CD4-positive, alpha-beta T cell (primary cell): ENCODE data around the gene SLC4A2. TPM values are rescaled to one million over a fixed set of nuclear protein-coding genes. Genes with fewer than 3 reads are reported as not detected.

Experiments
- ATAC-seq: fragments of 200-7000 bp; cut with Tn5 transposase; one replicate; pipeline ENCODE4 v1.10.0; 2022; ENCODE audit warnings: mild to moderate bottlenecking; ENCODE audit not compliant: poor library complexity
- CTCF ChIA-PET: fragments of 350-600 bp; sonication (Branson Sonifier 250); formaldehyde crosslinking; loops from one replicate; lab custom pipeline; 2021; ENCODE audit warnings: antibody characterized with exemption, inconsistent platforms; lab: Charles Lee
- POLR2A ChIA-PET: fragments of 350-600 bp; sonication (Branson Sonifier 250); formaldehyde crosslinking; loops from one replicate; lab custom pipeline; 2021; ENCODE audit warnings: antibody characterized with exemption, inconsistent platforms; lab: Charles Lee
- DNase-seq, 14 experiments: peaks; one replicate each; pipeline ENCODE4 v3.0.0-alpha.2; 2013 to 2020; ENCODE audit warnings: mixed read lengths in 2 of 14
- H3K27ac ChIP-seq, 2 donors: one replicate each; pipeline versions ENCODE4 v1.5.1 to v1.7.0; 2013; ENCODE audit warnings: low read length in 2 of 2, low read depth in 1 of 2, mild to moderate bottlenecking in 1 of 2
- H3K27me3 ChIP-seq, 2 experiments: 1 replicate in 1 of 2; 2 replicates in 1 of 2; pipeline versions ENCODE4 v1.6.1 to v1.7.0; 2013; ENCODE audit warnings: low read length in 2 of 2, control low read depth in 1 of 2, mild to moderate bottlenecking in 1 of 2, moderate library complexity in 1 of 2; ENCODE audit not compliant: insufficient read depth in 2 of 2, control insufficient read depth in 1 of 2
- H3K36me3 ChIP-seq: one replicate; pipeline ENCODE4 v1.6.1; 2013; ENCODE audit warnings: low read length, control low read depth; ENCODE audit not compliant: insufficient read depth
- H3K4me1 ChIP-seq: one replicate; pipeline ENCODE4 v1.6.1; 2013; ENCODE audit warnings: low read length, control low read depth; ENCODE audit not compliant: insufficient read depth
- H3K4me3 ChIP-seq: one replicate; pipeline ENCODE4 v1.5.1; 2013; ENCODE audit warnings: mild to moderate bottlenecking, low read length, moderate library complexity
- H3K9me3 ChIP-seq, 2 experiments: 1 replicate in 1 of 2; 2 replicates in 1 of 2; pipeline versions ENCODE4 v1.6.1 to v1.7.0; 2013; ENCODE audit warnings: low read length in 2 of 2, mild to moderate bottlenecking in 2 of 2, control low read depth in 1 of 2, moderate library complexity in 1 of 2; ENCODE audit not compliant: control insufficient read depth in 1 of 2, insufficient read depth in 1 of 2
- H3K27ac Mint-ChIP-seq: one replicate; pipeline ENCODE4 v1.8.0; 2020; ENCODE audit warnings: mixed read lengths
- H3K27me3 Mint-ChIP-seq: one replicate; pipeline ENCODE4 v1.8.0; 2021; ENCODE audit warnings: mixed read lengths
- H3K36me3 Mint-ChIP-seq: one replicate; pipeline ENCODE4 v1.8.0; 2021; ENCODE audit warnings: low read depth, mixed read lengths
- H3K4me1 Mint-ChIP-seq: one replicate; pipeline ENCODE4 v1.8.0; 2021; ENCODE audit warnings: low read depth, mixed read lengths
- H3K4me3 Mint-ChIP-seq: one replicate; pipeline ENCODE4 v1.8.0; 2020; ENCODE audit warnings: mild to moderate bottlenecking, mixed read lengths
- H3K9me3 Mint-ChIP-seq: one replicate; pipeline ENCODE4 v1.8.0; 2020; ENCODE audit warnings: mixed read lengths
- CTCF ChIP-seq: fragments of 200-600 bp; IDR thresholded peaks from one replicate; pipeline ENCODE4 v1.8.0; 2022; ENCODE audit warnings: antibody characterized with exemption, mild to moderate bottlenecking
- intact Hi-C, 2 experiments: fragments of 100-400 bp; cut with DNase I in 1 of 2; cut with micrococcal nuclease in 1 of 2; formaldehyde crosslinking; loops; one replicate each; pipeline versions ENCODE4 v1.15.1 to v1.9.0; 2023 to 2025; cut with DNase I, micrococcal nuclease
- polyA plus RNA-seq, 2 donors: library from polyadenylated mRNA; unstranded; fragments of 120-200 nt; gene quantifications; one replicate each; pipeline ENCODE4 v1.2.1, GENCODE V29; 2013
- total RNA-seq, 174 experiments: library from RNA in 2 of 174; stranded (reverse) in 2 of 174; gene quantifications; one replicate each; pipeline ENCODE4 v1.2.3 and lab custom pipeline; 2021 to 2026

SLC4A2 gene
- total RNA-seq (10 to 100 TPM; 27.1 to 31.4 TPM), total RNA-seq (lab: John Stamatoyannopoulos, UW) (18.9 to 122 (median 48.9) reads per million in 172 experiments)
- 36.5 TPM for polyA plus RNA-seq (2013, experiment 1 of 2)
- polyA plus RNA-seq (2013, experiment 2 of 2), result 50.0 TPM

GRCh38 chr7:151059367-151060112 is at the start of gene SLC4A2:
Gene SLC4A2, plus strand, starts transcription at chr7:151059589. Its CDS starts 2,399 bp downstream, at chr7:151061988.
- peaks cover 46% of the 10 kb centered on the region for H3K4me1 ChIP-seq
- intact Hi-C loops, result loop anchor here (1.0 to 10.0 kb wide), 6 partner anchors 21 to 1345 kb away; partner anchors contain the start of genes ABCB8 (in 1 of the 2), CHPF2 (in 1 of the 2), FASTK (in 1 of the 2) and ZNF467 (in 1 of the 2)
- no peaks in the 10 kb centered on the region for H3K27me3 ChIP-seq
- Mint-ChIP-seq H3K4me1 (peaks cover 41% of the 10 kb centered on the region), H3K27ac (peak within 1 kb of the TSS; percentile 91), H3K4me3 (peak within 1 kb of the TSS; percentile 96), H3K27me3 (no peaks in the 10 kb centered on the region), H3K9me3 (no peaks in the 10 kb centered on the region), H3K36me3 (peaks cover 14% of the 10 kb centered on the region)
- peak within 1 kb of the TSS; percentile 89 for H3K4me3 ChIP-seq
- TF ChIP-seq CTCF, result peak; percentile 58
- DNase-seq, result peak; percentile 40 to 85 (median 71)
- no peak for ATAC-seq
- H3K9me3 ChIP-seq, result no peaks in the 10 kb centered on the region
- peaks cover 12% of the 10 kb centered on the region for H3K36me3 ChIP-seq
- ChIA-PET CTCF (interaction anchor here (1.0 to 2.0 kb wide), 5 partner anchors 17 to 64 kb away, joined by 3 to 11 read pairs (median 7); partner anchors contain the start of genes ABCB8 and TMUB1), POLR2A (interaction anchor here (0.8 to 2.8 kb wide), 6 partner anchors 8 to 45 kb away, joined by 3 to 17 read pairs (median 4); partner anchors contain the start of genes ABCB8, FASTK and TMUB1)
- H3K27ac ChIP-seq, result peak within 1 kb of the TSS; percentile 69 to 71

- ATAC-seq (no peak), DNase-seq (no peak)
- peak overlapping the region; percentile 83 for H3K4me3 Mint-ChIP-seq
- TF ChIP-seq CTCF, result no peak
- Histone ChIP-seq H3K27me3 (no peaks in the 10 kb centered on the region), H3K36me3 (no peaks in the 10 kb centered on the region), H3K27ac (peak overlapping the region; percentile 34 to 84), H3K4me1 (peaks cover 87% of the 10 kb centered on the region), H3K4me3 (no peak overlapping the region), H3K9me3 (peaks cover 0 to 6% of the 10 kb centered on the region in 2 experiments)
- intact Hi-C loops, result loop anchor here (2.0 to 10.0 kb wide), 4 partner anchors 33 to 925 kb away; partner anchors contain the start of gene KCNH2 (in 1 of the 2)
- H3K27ac Mint-ChIP-seq, result peak overlapping the region; percentile 97
- no peaks in the 10 kb centered on the region for H3K9me3 Mint-ChIP-seq
- CTCF ChIA-PET, result interaction anchor here (1.1 to 2.2 kb wide), 6 partner anchors 8 to 112 kb away, joined by 4 to 9 read pairs (median 6); partner anchors contain the start of genes ABCB8 and TMUB1
- peaks cover 9% of the 10 kb centered on the region for H3K36me3 Mint-ChIP-seq
- peaks cover 82% of the 10 kb centered on the region for H3K4me1 Mint-ChIP-seq
- POLR2A ChIA-PET, result interaction anchor here (1.6 to 8.5 kb wide), 7 partner anchors 9 to 36 kb away, joined by 7 to 77 read pairs (median 11); partner anchors contain the start of gene ABCB8
- no peaks in the 10 kb centered on the region for H3K27me3 Mint-ChIP-seq
Measured at GRCh38 chr7:151010037-151010306, 49.4 kb upstream of the SLC4A2 start.

GRCh38 chr7:151010307-151011096 is 48.9 kb upstream of the SLC4A2 start:
- H3K4me3 Mint-ChIP-seq, result peak overlapping the region; percentile 83
- Histone ChIP-seq H3K9me3 (peaks cover 0 to 6% of the 10 kb centered on the region in 2 experiments), H3K36me3 (no peaks in the 10 kb centered on the region), H3K4me3 (peak overlapping the region; percentile 28), H3K27ac (peak overlapping the region; percentile 37 to 84), H3K4me1 (peaks cover 93% of the 10 kb centered on the region), H3K27me3 (no peaks in the 10 kb centered on the region)
- ChIA-PET POLR2A (interaction anchor here (0.8 to 8.5 kb wide), 7 partner anchors 8 to 100 kb away, joined by 3 to 77 read pairs (median 7); partner anchors contain the start of gene ABCB8), CTCF (interaction anchor here (1.1 to 2.2 kb wide), 6 partner anchors 8 to 112 kb away, joined by 4 to 9 read pairs (median 6); partner anchors contain the start of genes ABCB8 and TMUB1)
- ATAC-seq, result peak; percentile 16
- peak in 8 of 14 experiments; percentile 31 to 81 (median 56) for DNase-seq
- peak overlapping the region; percentile 97 for H3K27ac Mint-ChIP-seq
- intact Hi-C loops, result loop anchor here (2.0 to 10.0 kb wide), 4 partner anchors 33 to 924 kb away; partner anchors contain the start of gene KCNH2 (in 1 of the 2)
- no peak for TF ChIP-seq CTCF
- no peaks in the 10 kb centered on the region for H3K27me3 Mint-ChIP-seq
- H3K4me1 Mint-ChIP-seq, result peaks cover 83% of the 10 kb centered on the region
- H3K9me3 Mint-ChIP-seq, result no peaks in the 10 kb centered on the region
- H3K36me3 Mint-ChIP-seq, result peaks cover 10% of the 10 kb centered on the region
